ENCODE results near the gene DBNDD1. TPM values are rescaled to one million over a fixed set of nuclear protein-coding genes. Genes with fewer than 3 reads are reported as not detected.

DBNDD1 gene
- total RNA-seq, 2 experiments from 2014 or later: 0.52 to 0.96 TPM

GRCh38 chr16:90037276-90037675 lies 18.0 kb upstream of the DBNDD1 start:
- CTCF ChIA-PET: interaction anchor here (1.1 kb wide), 1 partner anchor 17 kb away, joined by 3 read pairs; no protein-coding TSS in a partner anchor
- no peaks in the 10 kb centered on the region for H3K27me3 Mint-ChIP-seq
- H3K4me3 Mint-ChIP-seq: no peak overlapping the region
- no peak overlapping the region for H3K27ac Mint-ChIP-seq
- H3K36me3 Mint-ChIP-seq (ENCODE audit: low read depth): peaks cover 10% of the 10 kb centered on the region
- no peak for TF ChIP-seq CTCF (IDR thresholded peaks at IDR 0.05)
- intact Hi-C loops (cut with micrococcal nuclease): no loop called here
- POLR2A ChIA-PET: no interaction called here
- no peak for ATAC-seq
- no peaks in the 10 kb centered on the region for H3K4me1 Mint-ChIP-seq (ENCODE audit: low read depth)
- DNase-seq: no peak
- H3K9me3 Mint-ChIP-seq: no peaks in the 10 kb centered on the region

- Mint-ChIP-seq H3K27ac (no peak overlapping the region), H3K36me3 (ENCODE audit: low read depth) (peaks cover 21% of the 10 kb centered on the region), H3K4me3 (no peak overlapping the region), H3K9me3 (no peaks in the 10 kb centered on the region), H3K4me1 (ENCODE audit: low read depth) (no peaks in the 10 kb centered on the region), H3K27me3 (no peaks in the 10 kb centered on the region)
- ChIA-PET CTCF (no interaction called here), POLR2A (interaction anchor here (1.6 kb wide), 1 partner anchor 12 kb away, joined by 4 read pairs; no protein-coding TSS in a partner anchor)
- ATAC-seq: no peak
- intact Hi-C loops (cut with micrococcal nuclease): no loop called here
- no peak for TF ChIP-seq CTCF (IDR thresholded peaks at IDR 0.05)
- no peak for DNase-seq
These were observed 16.6 kb upstream of the DBNDD1 start for GRCh38 chr16:90035902-90036301.

DNA sequence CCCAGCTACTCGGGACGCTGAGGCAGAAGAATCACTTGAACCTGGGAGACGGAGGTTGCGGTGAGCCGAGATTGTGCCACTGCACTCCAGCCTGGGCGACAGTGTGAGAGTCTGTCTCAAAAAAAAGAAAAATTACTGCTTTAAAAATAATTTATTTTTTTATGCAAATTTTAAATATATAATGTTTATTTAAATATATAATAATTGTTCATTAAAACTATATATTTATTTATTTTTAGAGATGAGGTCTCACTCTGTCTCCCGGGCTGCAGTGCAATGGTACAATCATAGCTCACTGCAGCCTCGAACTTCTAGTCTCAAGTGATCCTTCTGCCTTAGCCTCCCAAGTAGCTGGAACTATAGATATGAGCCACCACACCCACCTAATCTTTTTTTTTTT lies 15.2 kb upstream of the DBNDD1 start:
- Mint-ChIP-seq H3K36me3 (ENCODE audit: low read depth) (peaks cover 21% of the 10 kb centered on the region), H3K4me1 (ENCODE audit: low read depth) (no peaks in the 10 kb centered on the region), H3K27me3 (no peaks in the 10 kb centered on the region), H3K4me3 (no peak overlapping the region), H3K9me3 (no peaks in the 10 kb centered on the region), H3K27ac (no peak overlapping the region)
- ChIA-PET POLR2A (interaction anchor here (1.6 kb wide), 2 partner anchors 10 to 11 kb away, joined by 4 to 5 read pairs; no protein-coding TSS in a partner anchor), CTCF (no interaction called here)
- DNase-seq (no peak), ATAC-seq (no peak)
- TF ChIP-seq CTCF (IDR thresholded peaks at IDR 0.05): no peak
- intact Hi-C loops (cut with micrococcal nuclease): no loop called here

DNA sequence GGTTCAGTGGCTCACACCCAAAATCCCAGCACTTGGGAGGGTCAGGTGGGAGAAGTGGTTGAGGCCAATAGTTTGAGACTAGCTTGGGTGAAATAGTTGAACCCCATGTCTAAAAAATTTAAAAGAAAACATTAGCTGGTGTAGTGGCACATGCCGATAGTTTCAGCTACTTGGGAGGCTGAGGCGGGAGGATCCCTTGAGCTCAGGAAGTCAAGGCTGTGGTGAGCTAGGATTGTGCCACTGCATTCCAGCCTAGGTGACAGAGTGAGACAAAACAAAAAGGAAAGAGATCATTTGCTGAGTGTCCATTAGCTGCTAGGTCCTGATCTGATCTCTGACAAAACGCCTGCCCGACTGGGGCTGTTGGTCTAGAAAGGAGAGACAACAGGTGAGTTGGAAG lies 14.1 kb upstream of the DBNDD1 start:
- intact Hi-C loops (cut with micrococcal nuclease): no loop called here

More for the DNA sequence above, 14.1 kb upstream of the DBNDD1 start:
- no peaks in the 10 kb centered on the region for H3K4me1 Mint-ChIP-seq (ENCODE audit: low read depth)
- no peaks in the 10 kb centered on the region for H3K9me3 Mint-ChIP-seq
- H3K27ac Mint-ChIP-seq: no peak overlapping the region
- H3K4me3 Mint-ChIP-seq: no peak overlapping the region
- POLR2A ChIA-PET: interaction anchor here (1.6 kb wide), 1 partner anchor 10 kb away, joined by 5 read pairs; no protein-coding TSS in a partner anchor
- H3K36me3 Mint-ChIP-seq (ENCODE audit: low read depth): peaks cover 21% of the 10 kb centered on the region
- no peak for TF ChIP-seq CTCF (IDR thresholded peaks at IDR 0.05)
- DNase-seq (no peak), ATAC-seq (no peak)
- no peaks in the 10 kb centered on the region for H3K27me3 Mint-ChIP-seq
- CTCF ChIA-PET: interaction anchor here (1.6 kb wide), 1 partner anchor 48 kb away, joined by 6 read pairs; no protein-coding TSS in a partner anchor
